Keratinocyte (primary cell): Measurements from ENCODE around the gene SCAF1. TPM values are rescaled to one million over a fixed set of nuclear protein-coding genes. Genes with fewer than 3 reads are reported as not detected.
A peak's percentile ranks its signal among the peaks of the same experiment; 100 is the strongest.

Source experiments
- DNase-seq: peaks from one replicate; pipeline ENCODE4 v3.0.0-alpha.2; 2011; ENCODE audit warnings: low read depth, missing footprints, low spot score
- FAIRE-seq: peaks from 2 replicates; lab custom pipeline; 2011; peaks lifted over from hg19 to GRCh38; lab: Jason Lieb, UNC
- H2AFZ ChIP-seq: 2 replicates; pipeline ENCODE4 v1.6.0; 2012; ENCODE audit warnings: low read length, control low read depth, inconsistent platforms; ENCODE audit not compliant: control insufficient read depth
- H3K27ac ChIP-seq: 2 replicates; pipeline ENCODE4 v1.5.1; 2011; ENCODE audit warnings: low read length; ENCODE audit not compliant: control insufficient read depth, insufficient read depth
- H3K27me3 ChIP-seq: 3 replicates; pipeline ENCODE4 v1.6.0; 2011; ENCODE audit warnings: low read length; ENCODE audit not compliant: control insufficient read depth, insufficient read depth; ENCODE audit errors: extremely low read depth
- H3K36me3 ChIP-seq, 2 experiments: 2 replicates in 1 of 2; 3 replicates in 1 of 2; pipeline ENCODE4 v1.5.1; 2011; ENCODE audit warnings: low read length in 2 of 2, mild to moderate bottlenecking in 1 of 2; ENCODE audit not compliant: control insufficient read depth in 2 of 2, insufficient read depth in 2 of 2; ENCODE audit errors: extremely low read depth in 1 of 2
- H3K4me1 ChIP-seq: 3 replicates; pipeline ENCODE4 v1.5.1; 2011; ENCODE audit warnings: low read length; ENCODE audit not compliant: control insufficient read depth, insufficient read depth; ENCODE audit errors: extremely low read depth
- H3K4me2 ChIP-seq: 3 replicates; pipeline ENCODE4 v1.6.0; 2011; ENCODE audit warnings: low read depth, low read length; ENCODE audit not compliant: control insufficient read depth, insufficient read depth; ENCODE audit errors: extremely low read depth
- H3K4me3 ChIP-seq, 3 experiments: fragments of 200-600 bp in 1 of 3; sonication (generic) in 1 of 3; 2 replicates in 2 of 3; 3 replicates in 1 of 3; pipeline ENCODE4 v1.5.1; 2011 to 2016; ENCODE audit warnings: low read length in 3 of 3, mild to moderate bottlenecking in 3 of 3, control low read depth in 2 of 3, inconsistent platforms in 1 of 3, low read depth in 1 of 3, mixed read lengths in 1 of 3, mixed run types in 1 of 3, moderate library complexity in 1 of 3; ENCODE audit not compliant: control insufficient read depth in 2 of 3, insufficient read depth in 2 of 3; ENCODE audit errors: extremely low read depth in 1 of 3
- H3K79me2 ChIP-seq: 2 replicates; pipeline ENCODE4 v1.6.0; 2012; ENCODE audit warnings: low read length; ENCODE audit not compliant: control insufficient read depth, insufficient read depth
- H3K9ac ChIP-seq: 3 replicates; pipeline ENCODE4 v1.6.0; 2011; ENCODE audit warnings: low read length; ENCODE audit not compliant: control insufficient read depth, insufficient read depth; ENCODE audit errors: extremely low read depth
- H3K9me1 ChIP-seq: 3 replicates; pipeline ENCODE4 v1.6.0; 2011; ENCODE audit warnings: low read length; ENCODE audit not compliant: control insufficient read depth, insufficient read depth; ENCODE audit errors: extremely low read depth
- H3K9me3 ChIP-seq: 2 replicates; pipeline ENCODE4 v1.5.1; 2012; ENCODE audit warnings: low read depth, low read length; ENCODE audit not compliant: control insufficient read depth
- H4K20me1 ChIP-seq: 3 replicates; pipeline ENCODE4 v1.6.0; 2011; ENCODE audit warnings: low read length; ENCODE audit not compliant: control insufficient read depth, insufficient read depth; ENCODE audit errors: extremely low read depth
- CTCF ChIP-seq, 3 experiments: IDR thresholded peaks in 1 of 3; conservative IDR thresholded peaks in 1 of 3; optimal IDR thresholded peaks in 1 of 3; 2 replicates in 2 of 3; 3 replicates in 1 of 3; pipeline versions ENCODE3 to v1.5.1; 2011; ENCODE audit warnings: low read length in 3 of 3, mild to moderate bottlenecking in 3 of 3, moderate library complexity in 2 of 3, control low read depth in 1 of 3, inconsistent platforms in 1 of 3; ENCODE audit not compliant: insufficient read depth in 2 of 3; ENCODE audit errors: extremely low read depth in 1 of 3
- EZH2 ChIP-seq: IDR thresholded peaks from one replicate; pipeline ENCODE4 v1.6.1; 2012; ENCODE audit warnings: inconsistent platforms, mild to moderate bottlenecking, low read length, moderate library complexity
- dilution Hi-C: fragments of 300-500 bp; cut with MboI; formaldehyde crosslinking; loops from one replicate; pipeline ENCODE4 v1.7.0; 2020; ENCODE audit warnings: low sequenced_read_pairs; ENCODE audit not compliant: extremely low pct_ligation_motif_present
- polyA plus RNA-seq, 5 experiments: library from polyadenylated mRNA; depleted of rRNA in 3 of 5; stranded (reverse) in 3 of 5; stranded (forward) in 1 of 5; unstranded in 1 of 5; fragments of >200 nt; gene quantifications; 1 replicate in 1 of 5; 2 replicates in 3 of 5; 3 replicates in 1 of 5; pipeline versions ENCODE4 v1.2.1 to v1.2.3, GENCODE V29; 2011 to 2012; ENCODE audit warnings: missing spikeins in 2 of 5, low read depth in 1 of 5, low replicate concordance in 1 of 5

Gene SCAF1
- polyA plus RNA-seq, 1 donor (not counting 4 experiments of a cell fraction or from before 2014, with no cell fraction given), result 3.4 TPM

GRCh38 chr19:49614096-49614833, 27.7 kb upstream of the SCAF1 start:
- Histone ChIP-seq H3K4me3 (no peak overlapping the region), H4K20me1 (peaks cover 3% of the 10 kb centered on the region), H3K9me3 (no peaks in the 10 kb centered on the region), H3K27me3 (no peaks in the 10 kb centered on the region), H3K27ac (peak overlapping the region; percentile 20), H3K4me2 (no peak overlapping the region), H3K79me2 (peaks cover 33% of the 10 kb centered on the region), H3K4me1 (peaks cover 8% of the 10 kb centered on the region), H3K9ac (peak overlapping the region; percentile 22), H3K36me3 (peaks cover 13 to 21% of the 10 kb centered on the region in 2 experiments), H3K9me1 (peaks cover 2% of the 10 kb centered on the region), H2AFZ (no peak overlapping the region)
- FAIRE-seq (no peak), DNase-seq (no peak)
- dilution Hi-C loops, result no loop called here
- TF ChIP-seq CTCF (optimal IDR thresholded peaks at IDR 0.05 in 1 of 3, IDR thresholded peaks at IDR 0.05 in 1 of 3, conservative IDR thresholded peaks at IDR 0.05 in 1 of 3; ENCODE audit: extremely low read depth in 1 of 3, insufficient read depth in 2 of 3, low read length in 3 of 3) (no peak), EZH2 (no peak)

- dilution Hi-C loops, result no loop called here
- Histone ChIP-seq H3K4me3 (no peak overlapping the region), H3K36me3 (peaks cover 17 to 26% of the 10 kb centered on the region in 2 experiments), H4K20me1 (peaks cover 3% of the 10 kb centered on the region), H3K4me1 (peaks cover 8% of the 10 kb centered on the region), H3K9me3 (no peaks in the 10 kb centered on the region), H3K27ac (no peak overlapping the region), H3K27me3 (no peaks in the 10 kb centered on the region), H3K9me1 (peaks cover 2% of the 10 kb centered on the region), H2AFZ (no peak overlapping the region), H3K79me2 (peaks cover 24% of the 10 kb centered on the region), H3K9ac (no peak overlapping the region), H3K4me2 (no peak overlapping the region)
- FAIRE-seq, result no peak
- DNase-seq, result no peak
- TF ChIP-seq CTCF (optimal IDR thresholded peaks at IDR 0.05 in 1 of 3, IDR thresholded peaks at IDR 0.05 in 1 of 3, conservative IDR thresholded peaks at IDR 0.05 in 1 of 3; ENCODE audit: extremely low read depth in 1 of 3, insufficient read depth in 2 of 3, low read length in 3 of 3) (no peak), EZH2 (no peak)
Measured at GRCh38 chr19:49615861-49616260, 26.1 kb upstream of the SCAF1 start.
